GM19468 (cell line): ENCODE results near the gene PGP.

Source experiments
- ATAC-seq: cut with Tn5 transposase; IDR thresholded peaks from one replicate; pipeline ENCODE4 v1.9.1; 2021; ENCODE audit warnings: mild to moderate bottlenecking, moderate library complexity, moderate number of reproducible peaks; ENCODE audit not compliant: unreplicated experiment; ENCODE audit errors: extremely low read depth

PGP gene

GRCh38 chr16:2238150-2238837, 23.7 kb upstream of the PGP start:
- no peak for ATAC-seq

GRCh38 chr16:2237493-2238149, 23.0 kb upstream of the PGP start:
- ATAC-seq = no peak

GRCh38 chr16:2237102-2237482, 22.5 kb upstream of the PGP start:
- no peak for ATAC-seq

GRCh38 chr16:2236337-2237101, 21.9 kb upstream of the PGP start, which contains the start of gene DNASE1L2:
Gene DNASE1L2 (plus strand): TSS chr16:2236444. CDS start chr16:2236817, 373 bp downstream.
- no peak for ATAC-seq

GRCh38 chr16:2235695-2236336, 21.2 kb upstream of the PGP start:
- no peak for ATAC-seq

GRCh38 chr16:2235234-2235651, 20.6 kb upstream of the PGP start:
- no peak for ATAC-seq

GRCh38 chr16:2234813-2235170, 20.2 kb upstream of the PGP start:
- ATAC-seq = no peak

GRCh38 chr16:2233872-2234812, 19.5 kb upstream of the PGP start:
- no peak for ATAC-seq

GRCh38 chr16:2233046-2233775, 18.6 kb upstream of the PGP start:
- ATAC-seq = no peak

- no peak for ATAC-seq
These were observed 17.7 kb upstream of the PGP start for GRCh38 chr16:2232094-2232990.

GRCh38 chr16:2231016-2231931, 16.6 kb upstream of the PGP start:
- no peak for ATAC-seq

- ATAC-seq = no peak
These were observed 15.7 kb upstream of the PGP start for GRCh38 chr16:2230376-2230775.

GRCh38 chr16:2229632-2230250, 15.1 kb upstream of the PGP start:
- no peak for ATAC-seq

GRCh38 chr16:2229091-2229490, 14.5 kb upstream of the PGP start:
- no peak for ATAC-seq

GRCh38 chr16:2228161-2228824, 13.7 kb upstream of the PGP start:
- ATAC-seq = no peak

GRCh38 chr16:2226918-2227317, 12.3 kb upstream of the PGP start:
- no peak for ATAC-seq
